HG02938 (cell line): ENCODE measurements around the gene USP44.
"Not testable (repeated sequence)": the region's sequence is repeated elsewhere in the genome, so short reads cannot be mapped to it uniquely, and the experiment has no call there.

Source experiments
- ATAC-seq: cut with Tn5 transposase; IDR thresholded peaks from one replicate; pipeline ENCODE4 v1.9.1; 2021; ENCODE audit warnings: mild to moderate bottlenecking, moderate library complexity; ENCODE audit not compliant: unreplicated experiment

Gene USP44

GRCh38 chr12:95511977-95512376 lies 39.3 kb downstream of the USP44 start:
- ATAC-seq, result no peak

DNA sequence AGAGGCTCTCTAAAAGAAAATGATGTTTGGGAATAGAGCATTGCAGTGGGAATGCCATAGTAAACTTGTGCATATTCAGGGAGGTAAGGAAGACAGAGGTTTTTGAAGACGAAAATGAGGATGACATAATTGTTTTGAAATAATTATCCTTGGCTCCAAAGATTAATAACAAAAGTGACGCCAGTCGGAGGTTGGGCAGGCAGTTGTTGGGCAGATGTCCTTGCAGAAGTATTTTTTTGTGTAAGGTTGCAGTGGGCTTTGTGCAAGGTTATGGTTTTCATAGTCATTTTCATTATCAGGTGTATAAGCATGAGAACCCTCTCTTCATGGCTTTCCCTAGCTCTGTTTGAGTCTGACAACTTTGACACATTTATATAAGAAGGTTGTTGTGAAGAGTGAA lies 42.0 kb downstream of the USP44 start:
- ATAC-seq, result no peak

- ATAC-seq, result no peak
These were observed 44.4 kb downstream of the USP44 start for GRCh38 chr12:95506707-95507523.

DNA sequence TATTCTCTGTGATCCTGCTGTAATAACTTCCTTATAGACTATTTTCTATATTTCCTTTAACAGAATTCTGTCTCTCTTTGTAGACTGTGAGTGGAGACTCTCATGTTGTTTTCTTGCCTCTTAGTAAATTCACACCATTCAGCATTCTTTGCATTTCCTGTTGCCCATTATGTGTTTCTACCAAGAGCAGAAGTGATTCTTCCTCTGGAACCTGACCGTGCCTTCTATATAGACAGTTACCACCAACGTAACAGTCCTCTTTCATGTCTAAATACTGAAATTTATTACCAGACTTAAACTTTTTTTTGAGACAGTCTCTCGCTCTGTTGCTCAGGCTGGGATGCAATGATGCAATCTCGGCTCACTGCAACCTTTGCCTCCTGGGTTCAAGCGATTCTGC lies 46.2 kb downstream of the USP44 start:
- no peak for ATAC-seq

- no peak for ATAC-seq
These were observed 47.1 kb downstream of the USP44 start for GRCh38 chr12:95504140-95504539.

DNA sequence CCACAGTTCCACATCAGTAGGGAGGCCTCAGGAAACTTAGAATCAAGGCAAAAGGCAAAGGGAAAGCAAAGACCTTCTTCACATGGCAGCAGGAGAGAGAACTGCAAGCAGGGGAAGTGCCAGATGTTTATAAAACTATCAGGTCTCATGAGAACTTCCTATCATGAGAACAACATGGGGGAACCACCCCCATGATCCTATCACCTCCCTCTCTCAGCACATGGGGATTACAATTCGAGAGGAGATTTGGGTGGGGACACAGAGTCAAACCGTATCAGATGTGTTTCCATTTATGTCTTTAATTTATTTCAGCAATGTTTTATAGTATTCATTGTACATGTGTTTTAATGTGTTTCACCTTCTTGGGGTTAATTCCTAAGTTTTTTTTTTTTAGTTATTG lies 51.5 kb downstream of the USP44 start:
- ATAC-seq, result no peak

DNA sequence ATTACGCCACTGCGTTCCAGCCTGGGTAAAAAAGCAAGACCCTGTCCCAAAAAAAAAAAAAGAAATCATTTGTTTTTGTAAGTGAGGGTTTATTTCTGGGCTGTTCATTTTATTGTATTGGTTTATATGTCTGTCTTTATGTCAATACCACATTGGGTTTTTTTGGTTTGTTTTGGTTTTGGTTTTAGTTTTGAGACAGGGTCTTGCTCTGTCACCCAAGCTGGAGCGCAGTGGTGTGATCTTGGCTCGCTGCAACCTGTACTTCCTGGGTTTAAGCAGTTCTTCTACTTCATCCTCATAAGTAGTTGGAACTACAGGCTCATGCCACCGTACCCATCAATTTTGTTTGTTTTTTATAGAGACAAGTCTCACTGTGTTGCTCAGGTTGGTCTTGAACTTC lies 52.3 kb downstream of the USP44 start:
- ATAC-seq, result no peak

DNA sequence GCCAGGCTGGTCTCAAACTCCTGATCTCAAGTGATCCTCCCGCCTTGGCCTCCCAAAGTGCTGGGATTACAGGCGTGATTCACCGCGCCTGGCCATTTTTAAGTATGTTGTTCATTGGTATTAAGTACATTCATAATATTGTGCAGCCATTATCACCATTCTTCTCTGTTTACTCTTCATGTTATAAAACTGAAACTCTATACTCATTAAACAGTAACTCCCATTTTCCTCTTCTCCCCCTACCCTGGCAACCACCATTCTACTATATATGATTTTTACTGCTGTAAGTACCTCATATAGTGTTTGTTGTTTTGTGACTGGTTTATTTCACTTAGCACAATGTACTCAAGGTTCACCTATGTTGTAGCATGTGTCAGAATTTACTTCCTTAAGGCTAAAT lies 54.2 kb downstream of the USP44 start:
- ATAC-seq, result no peak

DNA sequence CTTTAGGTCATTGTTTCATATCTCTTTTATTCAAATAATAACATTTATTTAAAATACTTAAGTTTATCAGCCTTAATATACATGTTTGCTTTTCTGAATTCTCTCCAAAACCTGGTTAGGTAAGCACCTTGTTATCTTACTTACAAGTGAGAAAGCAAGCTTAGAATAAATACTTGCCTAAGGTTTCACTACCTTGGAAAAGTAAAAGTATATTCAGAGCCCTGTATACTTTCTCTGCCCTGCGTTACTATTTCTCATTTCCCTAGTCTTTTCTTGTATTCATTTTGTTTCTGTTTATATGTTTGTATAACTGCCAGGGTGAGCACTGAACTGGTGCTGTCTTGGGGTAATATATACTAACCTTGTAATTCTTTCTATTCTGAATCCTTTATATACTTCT lies 55.8 kb downstream of the USP44 start:
- ATAC-seq, result no peak

DNA sequence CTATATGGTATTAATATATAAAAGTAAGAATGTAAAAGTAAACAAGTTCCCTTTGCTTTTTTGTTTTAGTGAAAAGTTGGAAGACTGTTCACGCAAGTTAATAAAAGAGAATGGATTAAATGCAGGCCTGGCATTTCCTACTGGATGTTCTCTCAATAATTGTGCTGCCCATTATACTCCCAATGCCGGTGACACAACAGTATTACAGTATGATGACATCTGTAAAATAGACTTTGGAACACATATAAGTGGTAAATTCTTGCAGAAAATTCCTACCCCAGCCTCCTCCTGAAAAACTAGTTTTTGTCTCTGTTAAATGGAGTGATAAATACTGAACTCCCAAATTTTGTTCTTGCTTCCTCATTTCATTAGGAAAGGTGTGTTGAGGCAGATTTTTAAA lies 56.4 kb downstream of the USP44 start:
- no peak for ATAC-seq

- ATAC-seq, result no peak
These were observed 58.8 kb downstream of the USP44 start for GRCh38 chr12:95492462-95492861.

- ATAC-seq, result no peak
These were observed 64.3 kb downstream of the USP44 start for GRCh38 chr12:95487024-95487423.

DNA sequence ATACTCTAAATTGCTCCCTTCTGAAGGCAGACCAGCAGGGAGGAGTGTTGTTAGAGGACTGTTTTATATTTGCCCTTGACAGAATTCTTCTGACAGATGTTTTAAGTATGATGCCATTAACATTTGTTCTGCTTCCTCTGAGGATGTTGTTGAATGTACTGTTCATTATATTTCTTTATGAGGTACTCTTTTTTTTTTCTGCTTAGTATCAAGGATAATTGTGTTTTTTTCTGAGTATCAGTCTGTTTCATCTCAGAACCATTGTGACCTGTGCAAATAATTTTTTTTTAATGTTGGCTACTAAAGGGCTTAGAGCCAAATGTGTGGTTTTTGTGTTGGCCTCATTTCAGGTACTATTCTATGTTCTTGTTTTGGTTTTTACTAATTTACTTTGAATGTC lies 66.8 kb downstream of the USP44 start:
- no peak for ATAC-seq

DNA sequence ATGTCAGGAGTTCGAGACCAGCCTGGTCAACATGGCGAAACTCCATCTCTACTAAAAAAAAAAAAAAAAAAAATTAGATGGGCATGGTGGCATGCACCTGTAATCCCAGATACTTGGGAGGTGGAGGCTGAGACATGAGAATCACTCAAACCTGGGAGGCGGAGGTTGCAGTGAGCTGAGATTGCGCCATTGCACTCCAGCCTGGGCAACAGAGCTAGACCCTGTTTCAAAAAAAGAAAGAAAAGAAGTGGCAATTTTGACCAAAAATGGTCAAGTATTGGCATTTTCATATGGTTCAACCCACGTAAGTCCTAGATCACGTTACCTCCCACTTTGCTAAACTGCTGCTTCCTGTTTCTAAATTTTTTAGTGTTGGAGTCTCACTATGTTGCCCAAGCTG lies 68.7 kb downstream of the USP44 start:
- ATAC-seq, result not testable (repeated sequence)

DNA sequence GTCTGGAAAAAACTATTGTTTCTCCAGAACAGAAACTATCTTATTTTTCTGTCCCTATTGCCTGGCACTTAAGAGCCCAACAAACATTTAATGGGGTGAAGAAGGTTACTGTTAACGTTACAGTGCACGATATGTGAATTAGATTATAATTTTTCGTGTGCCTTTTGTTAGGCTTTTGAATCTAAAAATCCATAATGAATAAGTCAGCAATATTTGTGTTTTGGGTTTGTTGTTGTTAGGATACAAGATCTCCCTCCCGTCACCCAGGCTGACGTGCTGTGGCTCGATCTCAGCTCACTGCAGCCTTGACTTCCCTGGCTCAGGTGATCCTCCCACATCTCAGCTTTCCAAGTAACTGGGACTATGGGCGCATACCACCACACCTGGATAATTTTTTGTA lies 69.4 kb downstream of the USP44 start:
- no peak for ATAC-seq

DNA sequence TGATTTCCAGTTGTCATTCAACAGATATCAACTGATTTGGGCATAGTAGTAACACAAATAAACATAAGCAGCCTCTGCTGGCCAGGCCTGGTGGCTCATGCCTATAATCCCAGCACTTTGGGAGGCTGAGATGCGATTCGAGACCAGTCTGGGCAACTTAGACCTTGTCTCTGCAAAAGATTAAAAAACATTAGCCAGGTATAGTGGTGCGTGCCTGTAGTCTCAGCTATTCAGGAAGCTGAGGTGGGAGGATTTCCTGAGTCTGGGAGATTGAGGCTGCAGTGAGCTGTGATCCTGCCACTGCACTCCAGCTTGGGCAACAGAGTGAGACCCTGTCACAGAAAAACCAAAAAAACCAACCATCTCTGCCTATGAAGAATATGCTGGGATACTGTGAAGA lies 70.2 kb downstream of the USP44 start:
- no peak for ATAC-seq

DNA sequence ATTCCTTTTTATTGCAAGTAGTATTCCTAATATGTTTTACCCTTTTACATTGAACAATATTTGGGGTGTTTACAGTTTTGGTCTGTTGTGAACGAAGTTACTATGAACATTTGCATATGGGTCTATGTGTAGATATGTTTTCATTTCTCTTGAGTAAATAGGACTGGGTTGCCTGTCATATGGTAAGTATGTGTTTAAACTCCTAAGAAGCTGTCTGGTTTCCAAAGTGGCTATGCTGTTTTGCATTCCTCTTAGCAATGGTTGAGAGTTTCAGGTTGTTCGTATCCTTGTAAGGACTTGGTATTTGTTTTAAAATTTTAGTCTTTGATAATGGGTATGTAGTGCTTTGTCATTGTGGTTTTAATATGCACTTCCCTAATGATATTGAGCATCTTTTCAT lies 71.0 kb downstream of the USP44 start:
- ATAC-seq, result peak; percentile 72

DNA sequence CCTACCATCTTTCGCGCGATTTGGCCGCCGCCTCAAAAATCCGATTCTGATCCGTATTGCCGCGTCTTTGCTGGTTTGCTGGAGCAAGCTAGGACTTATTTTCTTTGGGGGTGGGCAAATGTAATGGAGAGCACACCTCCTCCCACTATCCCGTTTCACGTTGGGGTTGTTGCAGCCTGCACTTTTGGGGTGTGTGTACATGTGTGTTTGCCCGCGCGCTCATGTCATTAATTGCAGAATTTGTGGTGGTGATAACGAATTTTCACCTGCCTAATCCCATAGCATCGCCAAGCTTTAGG lies 76.7 kb downstream of the USP44 start:
- no peak for ATAC-seq

GRCh38 chr12:95473884-95474659 lies 77.2 kb downstream of the USP44 start, which contains the start of gene METAP2:
Gene METAP2 (plus strand): TSS chr12:95474152. CDS start chr12:95474180, 28 bp downstream.
- peak; percentile 96 for ATAC-seq

GRCh38 chr12:95473231-95473883 lies 77.9 kb downstream of the USP44 start:
- peak; percentile 30 for ATAC-seq

GRCh38 chr12:95470300-95470699 lies 81.0 kb downstream of the USP44 start:
- no peak for ATAC-seq
